ENCODE results near the gene NOPCHAP1. TPM values are rescaled to one million over a fixed set of nuclear protein-coding genes. Genes with fewer than 3 reads are reported as not detected.

NOPCHAP1 gene
- total RNA-seq, 3 donors from 2014 or later, result 10.4 to 12.8 (median 11.3) TPM

DNA sequence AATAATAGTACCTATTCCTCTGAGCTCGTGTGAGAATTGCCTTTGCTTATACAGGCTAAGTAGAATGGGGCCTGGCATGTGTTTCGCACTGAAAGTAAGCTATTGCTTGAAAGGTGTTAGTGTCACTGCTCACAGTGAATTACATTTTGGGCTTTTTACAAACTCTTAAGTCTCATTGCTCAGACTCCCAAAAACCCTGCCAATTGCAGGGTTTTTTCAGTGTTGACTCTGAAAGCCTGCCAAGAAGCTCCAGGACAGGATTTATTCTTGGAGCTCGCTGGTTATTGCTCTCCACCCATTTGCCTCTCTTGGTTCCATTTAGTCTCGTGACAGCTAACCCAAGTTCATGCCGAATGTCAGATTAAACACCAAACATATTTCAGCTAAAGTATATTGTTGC, 39.8 kb downstream of the NOPCHAP1 start:
- H3K36me3 ChIP-seq (ENCODE audit: low read depth), result no peaks in the 10 kb centered on the region
- TF ChIP-seq CTCF (IDR thresholded peaks at IDR 0.05), result no peak
- intact Hi-C loops (cut with DNase I, micrococcal nuclease), result no loop called here
- DNase-seq (peak in 1 of 3 donors; percentile 73), ATAC-seq (peak; percentile 62)
- H3K4me1 ChIP-seq (ENCODE audit: low read depth), result peaks cover 4% of the 10 kb centered on the region
- no peaks in the 10 kb centered on the region for H3K9me3 ChIP-seq
- H3K4me3 ChIP-seq, result no peak overlapping the region

DNA sequence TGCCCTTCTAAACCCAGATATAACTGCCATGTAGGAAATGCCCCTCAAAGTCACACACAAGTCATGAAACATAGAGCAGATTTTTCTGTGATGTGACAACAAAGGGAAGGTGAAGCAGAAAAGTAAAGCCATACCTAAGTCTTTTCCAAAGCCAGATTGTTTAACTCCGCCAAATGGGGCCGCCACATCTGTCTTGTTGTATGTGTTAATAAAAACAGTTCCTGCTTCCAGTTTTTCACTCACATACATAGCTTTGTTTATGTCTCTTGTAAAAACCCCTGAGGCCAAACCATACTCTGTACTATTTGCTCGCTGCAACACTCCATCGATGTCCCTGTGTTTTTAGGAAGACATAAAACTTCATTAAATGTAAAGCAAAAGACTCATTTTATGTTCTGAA, 40.3 kb downstream of the NOPCHAP1 start:
- ATAC-seq, result no peak
- no peak for TF ChIP-seq CTCF (IDR thresholded peaks at IDR 0.05)
- intact Hi-C loops (cut with DNase I, micrococcal nuclease), result no loop called here

GRCh38 chr12:105030820-105031807, 45.0 kb downstream of the NOPCHAP1 start:
- DNase-seq (no peak), ATAC-seq (peak; percentile 47)
- intact Hi-C loops (cut with DNase I, micrococcal nuclease), result no loop called here
- no peak for TF ChIP-seq CTCF (IDR thresholded peaks at IDR 0.05)
- no peak overlapping the region for H3K4me3 ChIP-seq
- H3K9me3 ChIP-seq, result no peaks in the 10 kb centered on the region
- no peaks in the 10 kb centered on the region for H3K4me1 ChIP-seq (ENCODE audit: low read depth)
- H3K36me3 ChIP-seq (ENCODE audit: low read depth), result no peaks in the 10 kb centered on the region

More for the DNA sequence above, 40.3 kb downstream of the NOPCHAP1 start:
- no peak overlapping the region for H3K4me3 ChIP-seq
- no peaks in the 10 kb centered on the region for H3K9me3 ChIP-seq
- peaks cover 4% of the 10 kb centered on the region for H3K4me1 ChIP-seq (ENCODE audit: low read depth)
- DNase-seq, result peak in 1 of 3 donors; percentile 10
- H3K36me3 ChIP-seq (ENCODE audit: low read depth), result no peaks in the 10 kb centered on the region

DNA sequence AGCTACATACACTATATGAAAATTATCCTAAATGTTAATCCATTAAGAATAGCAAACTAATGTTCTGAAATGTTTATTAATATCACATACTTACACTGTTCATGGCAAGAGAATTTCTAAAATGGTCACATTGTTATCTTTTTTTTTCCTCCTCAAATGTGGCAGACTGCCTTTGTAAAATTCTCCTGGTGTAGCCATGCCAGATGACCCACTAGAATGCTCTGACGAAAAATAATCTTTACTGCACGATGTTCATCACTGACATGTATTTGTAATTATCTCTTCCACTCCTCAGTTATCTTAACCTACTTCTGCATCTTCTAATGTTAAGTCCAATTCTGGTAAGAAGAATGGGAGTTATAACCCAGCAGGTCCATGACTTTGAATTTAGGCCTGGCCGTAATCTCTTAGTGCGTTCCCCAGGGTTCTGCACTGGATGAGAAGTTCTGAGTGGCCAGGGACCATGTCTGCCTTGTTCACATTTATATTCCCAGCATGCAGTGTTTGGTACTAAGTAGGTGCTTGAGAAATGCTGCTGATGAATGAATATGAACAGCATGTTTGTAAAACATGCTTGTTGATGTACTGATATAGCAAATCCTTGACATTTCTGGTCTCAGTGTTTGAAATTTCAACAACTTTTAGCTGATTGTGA, 46.7 kb downstream of the NOPCHAP1 start:
- Histone ChIP-seq H3K4me3 (no peak overlapping the region), H3K4me1 (ENCODE audit: low read depth) (no peaks in the 10 kb centered on the region), H3K36me3 (ENCODE audit: low read depth) (no peaks in the 10 kb centered on the region), H3K9me3 (no peaks in the 10 kb centered on the region)
- TF ChIP-seq CTCF (IDR thresholded peaks at IDR 0.05), result no peak
- ATAC-seq, result no peak
- no peak for DNase-seq
- intact Hi-C loops (cut with DNase I, micrococcal nuclease), result no loop called here

DNA sequence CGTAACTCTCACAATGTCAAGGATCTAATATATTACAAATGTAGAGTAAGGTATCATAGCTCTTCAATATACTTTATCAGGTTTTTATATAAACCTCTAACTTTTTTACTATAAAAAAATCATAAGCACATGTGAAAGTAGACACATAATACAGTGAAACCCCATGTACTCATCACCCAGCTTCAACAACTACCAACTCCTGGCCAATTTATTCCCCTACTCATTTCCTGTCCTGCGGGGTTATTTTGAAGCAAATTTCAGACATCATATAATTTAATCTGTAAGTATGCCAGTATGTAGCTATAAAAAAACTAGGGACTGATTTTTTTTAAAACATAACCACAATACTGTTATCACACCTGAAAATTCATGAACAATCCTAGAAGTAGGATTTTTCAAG, 47.7 kb downstream of the NOPCHAP1 start:
- H3K36me3 ChIP-seq (ENCODE audit: low read depth), result no peaks in the 10 kb centered on the region
- TF ChIP-seq CTCF (IDR thresholded peaks at IDR 0.05), result no peak
- H3K4me3 ChIP-seq, result no peak overlapping the region
- no peak for DNase-seq
- intact Hi-C loops (cut with DNase I, micrococcal nuclease), result no loop called here
- H3K9me3 ChIP-seq, result no peaks in the 10 kb centered on the region
- H3K4me1 ChIP-seq (ENCODE audit: low read depth), result no peaks in the 10 kb centered on the region
- ATAC-seq, result no peak

Other genes with a start within 250 kb of the NOPCHAP1 start
- 100 to 1,000 TPM in 1 of 3 donors, 10 to 100 TPM in 2; 63.2 to 106 (median 69.8) TPM for gene SLC41A2, start 28.0 kb upstream of the NOPCHAP1 start, total RNA-seq
- gene ALDH1L2, start 98.1 kb downstream of the NOPCHAP1 start, total RNA-seq, result 1 to 10 TPM; 1.4 to 5.0 (median 4.3) TPM
- gene WASHC4, start 121.4 kb downstream of the NOPCHAP1 start, total RNA-seq, result 10 to 100 TPM; 34.2 to 50.4 (median 34.7) TPM
- gene APPL2, start 249.9 kb downstream of the NOPCHAP1 start, total RNA-seq, result 100 to 1,000 TPM; 110 to 226 (median 138) TPM

Data from mucosa of descending colon (tissue), 3 donors.